ENCODE data around the gene ANKH. TPM values are rescaled to one million over a fixed set of nuclear protein-coding genes. Genes with fewer than 3 reads are reported as not detected.

The ANKH gene
- total and polyA plus RNA-seq, 2 experiments from 2014 or later = 27.6 to 29.9 TPM

- Histone ChIP-seq H3K9me3 (ENCODE audit: low read depth) (no peaks in the 10 kb centered on the region), H3K27ac (peak overlapping the region; percentile 89), H3K36me3 (replicated peaks; ENCODE audit: insufficient read depth, low read depth) (no peaks in the 10 kb centered on the region), H4K20me1 (ENCODE audit: insufficient read depth, poor library complexity, severe bottlenecking) (peaks cover 3% of the 10 kb centered on the region), H3K4me2 (peak overlapping the region; percentile 95), H3K9me2 (replicated peaks; ENCODE audit: insufficient read depth) (no peaks in the 10 kb centered on the region), H2AFZ (peak overlapping the region; percentile 70), H3K27me3 (no peaks in the 10 kb centered on the region), H3K4me1 (ENCODE audit: insufficient read depth) (peaks cover 17% of the 10 kb centered on the region), H3K4me3 (peak overlapping the region; percentile 92), H3K79me2 (peaks cover 44% of the 10 kb centered on the region)
- 15% methylated on average over 21 of the region's 21 CpGs for WGBS (ENCODE audit: low lambda C conversion rate, missing lambda C conversion rate)
- no peak for DNase-seq (ENCODE audit: low spot score)
- TF ChIP-seq CTCF (IDR thresholded peaks at IDR 0.05; ENCODE audit: poor library complexity) (no peak), EZH2phosphoT487 (IDR thresholded peaks at IDR 0.05; ENCODE audit: low read depth, severe bottlenecking, unreplicated experiment) (no peak), EZH2 (IDR thresholded peaks at IDR 0.05; ENCODE audit: borderline replicate concordance) (no peak)
These were observed 1.0 kb downstream of the ANKH start for GRCh38 chr5:14870337-14871213.

DNA sequence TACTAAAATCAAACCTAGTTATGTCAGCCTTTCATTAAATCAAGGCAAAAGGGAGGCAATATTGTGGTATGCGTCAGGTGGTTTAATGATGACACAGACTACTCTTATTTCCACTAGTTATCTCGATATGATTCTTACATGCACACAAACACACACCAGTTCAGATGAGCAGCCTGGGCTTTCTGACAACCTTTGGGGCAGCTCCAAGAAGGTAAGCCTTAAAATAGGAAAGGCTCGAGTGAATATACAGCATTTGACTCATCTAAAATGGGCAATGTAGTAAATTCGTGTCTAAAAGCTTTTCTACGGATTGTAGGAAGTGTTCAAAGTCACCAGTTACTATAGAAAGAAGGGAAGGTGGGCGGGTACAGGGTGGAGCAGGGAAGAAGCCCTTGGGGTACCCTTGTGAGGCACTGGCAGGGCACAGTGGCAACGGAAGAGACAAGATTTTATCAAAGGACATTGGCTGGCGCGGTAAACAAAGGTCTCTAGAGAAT is 1.9 kb downstream of the ANKH start:
- Histone ChIP-seq H3K27ac (no peak overlapping the region), H3K79me2 (peaks cover 53% of the 10 kb centered on the region), H4K20me1 (ENCODE audit: insufficient read depth, poor library complexity, severe bottlenecking) (peaks cover 3% of the 10 kb centered on the region)

GRCh38 chr5:14869233-14869632 is 2.3 kb downstream of the ANKH start:
- Histone ChIP-seq H2AFZ (no peak overlapping the region), H3K4me3 (no peak overlapping the region), H3K79me2 (peaks cover 58% of the 10 kb centered on the region), H3K4me2 (peak overlapping the region; percentile 95), H3K9me2 (replicated peaks; ENCODE audit: insufficient read depth) (no peaks in the 10 kb centered on the region), H3K27ac (peak overlapping the region; percentile 49), H3K36me3 (replicated peaks; ENCODE audit: insufficient read depth, low read depth) (no peaks in the 10 kb centered on the region), H3K4me1 (ENCODE audit: insufficient read depth) (peaks cover 17% of the 10 kb centered on the region), H3K9me3 (ENCODE audit: low read depth) (no peaks in the 10 kb centered on the region), H4K20me1 (ENCODE audit: insufficient read depth, poor library complexity, severe bottlenecking) (peaks cover 3% of the 10 kb centered on the region), H3K27me3 (no peaks in the 10 kb centered on the region)
- TF ChIP-seq EZH2phosphoT487 (IDR thresholded peaks at IDR 0.05; ENCODE audit: low read depth, severe bottlenecking, unreplicated experiment) (no peak), CTCF (IDR thresholded peaks at IDR 0.05; ENCODE audit: poor library complexity) (no peak), EZH2 (IDR thresholded peaks at IDR 0.05; ENCODE audit: borderline replicate concordance) (no peak)
- WGBS (ENCODE audit: low lambda C conversion rate, missing lambda C conversion rate) = 81% methylated on average over 2 of the region's 2 CpGs
- DNase-seq (ENCODE audit: low spot score) = no peak

More for the DNA sequence above, 1.9 kb downstream of the ANKH start:
- no peak for DNase-seq (ENCODE audit: low spot score)
- H3K36me3 ChIP-seq (replicated peaks; ENCODE audit: insufficient read depth, low read depth) = no peaks in the 10 kb centered on the region
- WGBS (ENCODE audit: low lambda C conversion rate, missing lambda C conversion rate) = 70% methylated on average over 9 of the region's 9 CpGs
- H2AFZ ChIP-seq = no peak overlapping the region
- H3K27me3 ChIP-seq = no peaks in the 10 kb centered on the region
- peaks cover 17% of the 10 kb centered on the region for H3K4me1 ChIP-seq (ENCODE audit: insufficient read depth)
- no peaks in the 10 kb centered on the region for H3K9me3 ChIP-seq (ENCODE audit: low read depth)
- peak overlapping the region; percentile 95 for H3K4me2 ChIP-seq
- TF ChIP-seq EZH2 (IDR thresholded peaks at IDR 0.05; ENCODE audit: borderline replicate concordance) (peak; percentile 27), CTCF (IDR thresholded peaks at IDR 0.05; ENCODE audit: poor library complexity) (no peak)
- H3K9me2 ChIP-seq (replicated peaks; ENCODE audit: insufficient read depth) = no peaks in the 10 kb centered on the region
- H3K4me3 ChIP-seq = no peak overlapping the region
